ENCODE measurements around the gene PSME3IP1.
"Not testable (repeated sequence)": the region's sequence is repeated elsewhere in the genome, so short reads cannot be mapped to it uniquely, and the experiment has no call there.

Gene PSME3IP1

DNA sequence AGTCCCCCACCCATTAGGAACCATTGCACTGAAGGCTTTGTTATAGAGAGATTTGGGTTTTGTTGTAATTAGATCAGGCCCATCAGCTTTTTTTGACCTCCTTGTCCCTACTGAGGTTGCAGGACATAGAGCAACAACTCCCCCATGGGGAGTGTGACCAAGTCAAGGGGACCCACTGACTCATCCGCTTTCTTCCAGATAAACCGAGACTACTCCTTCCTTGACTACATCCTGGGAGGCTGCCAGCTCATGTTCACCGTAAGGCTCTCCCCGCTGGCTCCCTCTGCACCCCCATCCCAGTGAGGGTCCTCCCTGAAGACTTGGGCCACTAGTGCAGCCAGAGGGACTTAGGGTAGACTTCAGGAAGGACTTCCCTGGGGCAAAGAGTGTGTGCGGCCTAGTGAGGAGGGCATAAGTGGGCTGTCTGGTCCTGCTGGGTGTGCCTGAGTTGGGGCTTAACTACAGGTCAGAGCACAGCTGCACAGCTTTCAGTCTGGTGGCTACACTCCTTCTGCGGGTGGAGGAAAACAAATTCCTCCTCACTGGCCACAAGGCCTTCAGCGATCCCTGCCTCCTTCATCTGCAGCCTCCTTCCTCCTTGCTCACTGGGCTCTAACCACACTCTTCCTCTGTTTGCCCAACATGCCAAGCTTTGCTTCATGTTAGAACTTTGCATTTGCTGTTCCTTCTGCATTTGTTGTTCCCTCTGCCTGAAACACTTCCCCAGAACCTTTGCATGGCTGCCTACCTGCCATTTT, 62.4 kb downstream of the PSME3IP1 start:
- no peak for DNase-seq

- DNase-seq, result no peak
Observed at GRCh38 chr16:57118461-57119084, 67.3 kb downstream of the PSME3IP1 start.

DNA sequence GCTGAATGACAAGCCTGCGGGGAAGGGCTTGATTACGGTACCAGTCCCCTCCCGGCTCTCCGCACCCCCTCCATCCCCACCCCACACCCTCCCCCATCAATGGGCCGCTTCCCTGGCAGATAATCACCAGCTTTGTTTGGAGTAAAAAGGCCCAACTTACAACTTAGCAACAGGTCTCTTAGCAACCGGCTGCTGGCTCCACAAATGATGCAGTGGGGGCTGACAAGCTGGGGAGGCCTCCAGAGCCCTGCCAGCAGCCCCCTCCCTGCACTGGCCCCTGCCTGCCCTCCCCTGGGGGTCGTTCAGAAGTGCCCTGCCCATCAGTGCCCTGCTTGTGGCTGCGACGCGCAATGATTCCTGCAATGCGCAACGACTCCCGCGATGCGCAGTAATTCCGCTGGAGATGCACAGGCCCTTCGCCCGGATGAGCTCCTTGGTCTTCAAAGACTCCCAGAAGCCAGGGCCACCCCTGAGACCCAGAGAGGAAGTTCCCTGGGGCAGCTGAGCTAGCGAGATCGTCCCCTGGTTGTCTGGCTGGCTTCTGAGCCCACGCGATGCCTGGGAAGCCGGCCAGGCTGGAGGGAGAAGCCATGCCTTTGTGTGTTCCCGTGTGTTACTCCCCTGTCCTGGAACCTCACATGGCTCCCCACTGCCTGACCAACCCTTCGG, 70.2 kb downstream of the PSME3IP1 start:
- no peak for DNase-seq

- no peak for DNase-seq
Observed at GRCh38 chr16:57115168-57115513, 70.7 kb downstream of the PSME3IP1 start.

GRCh38 chr16:57113664-57114063, 72.2 kb downstream of the PSME3IP1 start:
- no peak for DNase-seq

DNA sequence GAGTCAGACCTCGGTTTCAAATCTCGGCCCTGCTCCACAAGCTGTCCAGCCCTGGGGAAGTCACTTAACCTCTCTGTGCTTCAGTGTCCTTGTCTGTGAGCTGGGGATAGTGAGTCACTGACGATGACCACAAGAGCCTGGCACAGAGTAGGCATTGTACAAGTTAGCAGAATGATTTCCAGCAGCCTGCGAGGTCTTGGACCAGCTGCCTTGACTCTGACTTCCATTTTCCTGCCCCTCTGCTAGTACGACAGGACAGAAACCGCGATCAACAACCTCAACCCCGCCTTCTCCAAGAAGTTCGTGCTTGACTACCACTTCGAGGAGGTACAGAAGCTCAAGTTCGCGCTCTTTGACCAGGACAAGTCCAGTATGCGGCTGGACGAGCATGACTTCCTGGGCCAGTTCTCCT, 72.8 kb downstream of the PSME3IP1 start:
- no peak for DNase-seq

DNA sequence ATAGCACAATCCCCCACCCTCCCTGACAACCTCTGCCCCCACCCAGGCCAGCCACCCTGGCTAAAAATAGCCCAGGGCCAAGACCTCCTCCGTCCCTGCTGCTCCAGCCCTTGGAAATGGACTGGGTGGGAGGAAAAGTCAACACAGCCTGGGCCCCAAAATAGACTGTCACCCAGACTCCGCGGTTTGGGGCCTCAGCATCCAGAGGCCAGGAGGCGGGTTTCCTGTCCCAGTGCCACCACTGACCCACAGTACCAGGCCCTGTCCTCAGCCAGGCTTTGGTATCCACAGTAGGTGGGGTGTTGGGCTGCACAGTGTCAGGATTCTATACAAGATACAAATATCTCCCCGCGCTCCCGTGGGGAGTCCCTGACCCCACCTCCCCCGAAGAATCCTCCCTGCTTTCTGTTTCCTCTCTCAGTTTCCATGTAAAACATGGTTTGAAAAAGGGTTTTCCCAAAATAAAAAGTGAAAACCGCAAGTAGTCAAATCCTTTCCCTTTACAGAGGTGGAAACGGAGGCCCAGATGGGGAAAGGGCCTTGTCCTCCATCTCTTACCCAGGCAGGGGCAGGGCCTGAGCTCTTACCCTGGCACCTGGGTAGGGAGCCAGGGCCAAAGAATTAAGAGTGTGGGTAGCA, 73.3 kb downstream of the PSME3IP1 start:
- no peak for DNase-seq

- no peak for DNase-seq
Observed at GRCh38 chr16:57111420-57111819, 74.4 kb downstream of the PSME3IP1 start.

DNA sequence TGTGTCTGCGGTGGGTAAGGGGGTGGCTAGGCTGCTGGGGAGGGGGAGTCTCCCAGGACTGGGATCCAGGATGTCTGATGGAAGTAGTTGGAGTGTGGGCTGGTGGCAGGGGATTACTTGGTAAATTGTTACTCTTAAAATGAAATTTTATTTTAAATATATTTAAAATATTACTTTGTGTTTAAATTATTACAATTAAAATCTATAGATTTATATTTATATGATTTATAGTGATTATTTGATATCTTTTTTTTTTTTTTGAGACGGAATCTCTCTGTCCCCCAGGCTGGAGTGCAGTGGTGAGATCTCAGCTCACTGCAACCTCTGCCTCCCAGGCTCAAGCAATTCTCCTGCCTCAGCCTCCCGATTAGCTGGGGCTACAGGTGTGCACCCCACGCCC, 74.9 kb downstream of the PSME3IP1 start:
- DNase-seq, result no peak

DNA sequence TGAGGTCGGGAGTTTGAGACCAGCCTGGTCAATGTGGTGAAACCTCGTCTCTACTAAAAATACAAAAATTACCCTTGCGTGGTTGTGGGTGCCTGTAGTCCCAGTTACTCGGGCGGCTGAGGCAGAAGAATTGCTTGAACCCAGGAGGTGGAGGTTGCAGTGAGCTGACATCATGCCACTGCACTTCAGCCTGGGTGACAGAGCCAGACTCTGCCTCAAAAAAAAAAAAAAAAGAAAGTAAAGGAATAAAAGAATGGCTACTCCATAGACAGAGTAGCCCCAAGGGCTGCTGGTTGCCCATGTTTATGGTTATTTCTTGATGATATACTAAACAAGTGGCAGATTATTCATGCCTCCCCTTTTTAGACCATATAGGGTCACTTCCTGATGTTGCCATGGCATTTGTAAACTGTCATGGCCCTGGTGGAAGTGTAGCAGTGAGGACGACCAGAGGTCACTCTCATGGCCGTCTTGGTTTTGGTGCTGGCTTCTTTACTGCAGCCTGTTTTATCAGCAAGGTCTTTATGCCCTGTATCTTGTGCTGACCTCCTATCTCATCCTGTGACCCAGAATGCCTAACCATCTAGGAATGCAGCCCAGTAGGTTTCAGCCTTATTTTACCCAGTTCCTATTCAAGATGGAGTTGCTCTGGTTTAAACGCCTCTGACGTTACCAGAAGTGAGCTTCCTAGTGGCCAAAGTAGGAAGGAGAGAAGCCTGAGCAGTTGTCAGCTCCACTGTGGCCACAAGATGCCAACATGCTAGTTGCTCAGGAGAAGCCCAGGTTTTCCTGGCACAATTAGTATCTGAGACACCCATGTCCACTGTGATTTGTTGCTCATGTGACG, 76.4 kb downstream of the PSME3IP1 start:
- DNase-seq, result not testable (repeated sequence)

- DNase-seq, result no peak
Observed at GRCh38 chr16:57108432-57108831, 77.4 kb downstream of the PSME3IP1 start.

- DNase-seq, result no peak
Observed at GRCh38 chr16:57107321-57107922, 78.4 kb downstream of the PSME3IP1 start.

GRCh38 chr16:57106767-57107166, 79.1 kb downstream of the PSME3IP1 start:
- no peak for DNase-seq

DNA sequence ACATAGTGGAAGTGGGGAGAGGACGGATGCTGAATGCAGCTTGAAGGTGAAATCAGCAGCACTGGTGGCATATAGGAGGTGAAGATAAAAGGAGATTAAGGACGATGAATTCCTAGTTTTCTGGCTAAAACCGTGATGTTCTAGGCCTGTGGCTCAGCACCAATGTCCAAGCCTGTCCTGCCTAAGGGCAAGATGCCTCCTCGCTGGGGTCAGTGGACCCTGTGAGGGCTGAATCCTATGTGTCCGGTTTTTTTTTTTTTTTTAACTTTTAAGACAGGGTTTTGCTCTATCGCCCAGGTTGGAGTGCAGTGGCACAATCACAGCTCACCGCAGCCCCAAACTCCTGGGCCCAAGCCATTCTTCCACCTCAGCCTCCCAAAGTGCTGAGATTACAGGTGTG, 80.7 kb downstream of the PSME3IP1 start:
- DNase-seq, result no peak

GRCh38 chr16:57104706-57105105, 81.1 kb downstream of the PSME3IP1 start:
- DNase-seq, result no peak

- DNase-seq, result no peak
Observed at GRCh38 chr16:57102888-57103851, 82.7 kb downstream of the PSME3IP1 start.
